ENCODE measurements around the gene SLC5A11. TPM values are rescaled to one million over a fixed set of nuclear protein-coding genes. Genes with fewer than 3 reads are reported as not detected.
A peak's percentile ranks its signal among the peaks of the same experiment; 100 is the strongest.

The SLC5A11 gene
- total RNA-seq, 1 experiment from 2014 or later: 0.47 TPM

DNA sequence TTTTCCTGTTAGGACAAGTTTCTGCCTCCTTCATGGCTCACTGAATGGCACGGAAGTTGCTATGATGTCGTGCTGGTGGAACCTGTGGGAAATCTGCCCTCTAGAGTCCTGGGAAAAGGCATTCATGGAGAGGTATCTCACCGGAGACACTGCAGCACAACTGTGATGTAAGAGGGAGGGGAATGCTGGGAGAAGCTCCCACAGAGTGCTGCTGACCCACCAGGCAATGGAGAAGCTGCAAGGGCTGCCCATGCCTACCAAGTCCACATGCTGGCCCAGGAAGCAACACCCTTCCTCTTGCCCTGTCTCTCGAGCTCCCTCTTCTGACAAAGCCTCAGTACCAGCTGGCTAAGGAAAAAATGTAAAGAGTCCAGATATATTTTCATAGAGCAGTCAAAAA, 45.2 kb upstream of the SLC5A11 start:
- no peak overlapping the region for H3K9ac ChIP-seq (ENCODE audit: low read length)
- H2AFZ ChIP-seq (ENCODE audit: low read depth, low read length, poor library complexity, severe bottlenecking): no peak overlapping the region
- ChIA-PET POLR2A (no interaction called here), CTCF (interaction anchor here (1.1 to 1.5 kb wide), 3 partner anchors 12 to 221 kb away, joined by 3 to 5 read pairs (median 3); no protein-coding TSS in a partner anchor), RAD21 (ENCODE audit: low non-redundant PET in 1 of 2, low total read pairs in 2 of 2, uncharacterized antibody in 2 of 2, unreplicated experiment in 2 of 2) (interaction anchor here in 1 of 2 experiments (0.5 kb wide), 1 partner anchor 922 kb away, joined by 3 read pairs; no protein-coding TSS in a partner anchor)
- H3K4me2 ChIP-seq (ENCODE audit: low read length): no peak overlapping the region
- H3K27ac ChIP-seq (ENCODE audit: low read depth, low read length): no peak overlapping the region
- DNase-seq (ENCODE audit: low read depth, low spot score) (no peak), ATAC-seq (peak; percentile 68)
- BruUV-seq (replicated peaks): no TSS peak
- peaks cover 49 to 68% of the 10 kb centered on the region in 2 experiments for H3K36me3 ChIP-seq (ENCODE audit: control insufficient read depth in 1 of 2, insufficient read depth in 2 of 2, low read length in 2 of 2)
- H3K79me2 ChIP-seq (ENCODE audit: insufficient read depth, low read length): no peaks in the 10 kb centered on the region
- no peaks in the 10 kb centered on the region for H3K27me3 ChIP-seq (ENCODE audit: insufficient read depth, low read length)
- no peaks in the 10 kb centered on the region for H3K9me3 ChIP-seq (ENCODE audit: control insufficient read depth in 1 of 2, insufficient read depth in 1 of 2, low read depth in 1 of 2, low read length in 2 of 2)
- no peaks in the 10 kb centered on the region for H3K4me1 ChIP-seq (ENCODE audit: control insufficient read depth in 1 of 2, insufficient read depth in 2 of 2, low read length in 2 of 2)
- intact Hi-C loops (cut with micrococcal nuclease): no loop called here
- no peaks in the 10 kb centered on the region for H4K20me1 ChIP-seq (ENCODE audit: insufficient read depth)
- no peaks in the 10 kb centered on the region for H3K9me2 ChIP-seq (ENCODE audit: insufficient read depth)
- no peak overlapping the region for H3K4me3 ChIP-seq (replicated peaks in 1 of 2; ENCODE audit: low read depth in 1 of 2, low read length in 2 of 2)
- no peak for TF ChIP-seq EZH2 (IDR thresholded peaks at IDR 0.05)
- 0 out of 2 replicates have a peak, but pooled peaks have one; percentile 19 for TF ChIP-seq RAD21 (IDR thresholded peaks at IDR 0.05; ENCODE audit: low read depth)
- TF ChIP-seq, protein P1, sequence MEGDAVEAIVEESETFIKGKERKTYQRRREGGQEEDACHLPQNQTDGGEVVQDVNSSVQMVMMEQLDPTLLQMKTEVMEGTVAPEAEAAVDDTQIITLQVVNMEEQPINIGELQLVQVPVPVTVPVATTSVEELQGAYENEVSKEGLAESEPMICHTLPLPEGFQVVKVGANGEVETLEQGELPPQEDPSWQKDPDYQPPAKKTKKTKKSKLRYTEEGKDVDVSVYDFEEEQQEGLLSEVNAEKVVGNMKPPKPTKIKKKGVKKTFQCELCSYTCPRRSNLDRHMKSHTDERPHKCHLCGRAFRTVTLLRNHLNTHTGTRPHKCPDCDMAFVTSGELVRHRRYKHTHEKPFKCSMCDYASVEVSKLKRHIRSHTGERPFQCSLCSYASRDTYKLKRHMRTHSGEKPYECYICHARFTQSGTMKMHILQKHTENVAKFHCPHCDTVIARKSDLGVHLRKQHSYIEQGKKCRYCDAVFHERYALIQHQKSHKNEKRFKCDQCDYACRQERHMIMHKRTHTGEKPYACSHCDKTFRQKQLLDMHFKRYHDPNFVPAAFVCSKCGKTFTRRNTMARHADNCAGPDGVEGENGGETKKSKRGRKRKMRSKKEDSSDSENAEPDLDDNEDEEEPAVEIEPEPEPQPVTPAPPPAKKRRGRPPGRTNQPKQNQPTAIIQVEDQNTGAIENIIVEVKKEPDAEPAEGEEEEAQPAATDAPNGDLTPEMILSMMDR (IDR thresholded peaks at IDR 0.05 in 2 of 3, conservative IDR thresholded peaks at IDR 0.05 in 1 of 3; ENCODE audit: borderline replicate concordance in 1 of 3, insufficient read depth in 1 of 3, low read depth in 2 of 3, low read length in 2 of 3): peak in 2 of 3 experiments; percentile 24 to 27; a peak in 2 of 6 replicates
- no peak for TF ChIP-seq SIN3A (IDR thresholded peaks at IDR 0.05; ENCODE audit: low read depth)
- TF ChIP-seq POLR2A (IDR thresholded peaks at IDR 0.05; ENCODE audit: borderline replicate concordance, extremely low read depth, insufficient read depth, insufficient read length): no peak
- TF ChIP-seq SRF (IDR thresholded peaks at IDR 0.05; ENCODE audit: low read depth): no peak

DNA sequence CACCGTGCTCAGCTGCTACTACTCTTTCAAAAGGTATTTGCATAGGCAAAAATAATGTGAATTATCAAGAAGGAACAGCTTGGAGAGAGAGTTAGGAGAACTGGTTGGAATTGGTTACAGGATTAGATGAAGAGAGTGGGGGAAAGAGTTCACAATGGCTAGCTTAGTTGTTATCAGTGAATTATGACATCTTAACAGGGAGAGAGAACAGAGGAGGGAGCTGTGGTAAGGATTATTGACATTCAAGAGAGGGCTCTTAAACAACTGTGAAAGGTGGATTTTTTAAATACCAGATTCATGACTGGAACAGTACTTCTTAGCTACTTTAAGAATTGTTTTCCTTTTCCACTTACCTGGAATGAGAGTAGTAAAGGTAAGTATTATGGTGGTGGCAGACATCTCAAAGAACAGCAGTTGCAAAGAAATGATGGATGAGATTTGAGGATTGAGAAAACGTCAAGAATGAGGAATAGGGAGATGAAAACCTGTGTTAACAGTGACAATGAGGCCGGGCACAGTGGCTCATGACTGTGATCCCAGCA, 43.9 kb upstream of the SLC5A11 start:
- peaks cover 54 to 71% of the 10 kb centered on the region in 2 experiments for H3K36me3 ChIP-seq (ENCODE audit: control insufficient read depth in 1 of 2, insufficient read depth in 2 of 2, low read length in 2 of 2)
- CTCF ChIA-PET: interaction anchor here (0.7 to 1.1 kb wide), 2 partner anchors 113 to 234 kb away, joined by 3 to 5 read pairs; no protein-coding TSS in a partner anchor
- ATAC-seq: no peak
- TF ChIP-seq RAD21 (IDR thresholded peaks at IDR 0.05; ENCODE audit: low read depth) (no peak), ZFX (IDR thresholded peaks at IDR 0.05) (no peak), YY1 (IDR thresholded peaks at IDR 0.05; ENCODE audit: extremely low read depth, insufficient replicate concordance, low read depth, low read length) (no peak), SP1 (IDR thresholded peaks at IDR 0.05; ENCODE audit: low read depth) (no peak)
- TF ChIP-seq, protein P1 (IDR thresholded peaks at IDR 0.05 in 2 of 3, conservative IDR thresholded peaks at IDR 0.05 in 1 of 3; ENCODE audit: borderline replicate concordance in 1 of 3, insufficient read depth in 1 of 3, low read depth in 2 of 3, low read length in 2 of 3): no peak
- TF ChIP-seq, protein P2, sequence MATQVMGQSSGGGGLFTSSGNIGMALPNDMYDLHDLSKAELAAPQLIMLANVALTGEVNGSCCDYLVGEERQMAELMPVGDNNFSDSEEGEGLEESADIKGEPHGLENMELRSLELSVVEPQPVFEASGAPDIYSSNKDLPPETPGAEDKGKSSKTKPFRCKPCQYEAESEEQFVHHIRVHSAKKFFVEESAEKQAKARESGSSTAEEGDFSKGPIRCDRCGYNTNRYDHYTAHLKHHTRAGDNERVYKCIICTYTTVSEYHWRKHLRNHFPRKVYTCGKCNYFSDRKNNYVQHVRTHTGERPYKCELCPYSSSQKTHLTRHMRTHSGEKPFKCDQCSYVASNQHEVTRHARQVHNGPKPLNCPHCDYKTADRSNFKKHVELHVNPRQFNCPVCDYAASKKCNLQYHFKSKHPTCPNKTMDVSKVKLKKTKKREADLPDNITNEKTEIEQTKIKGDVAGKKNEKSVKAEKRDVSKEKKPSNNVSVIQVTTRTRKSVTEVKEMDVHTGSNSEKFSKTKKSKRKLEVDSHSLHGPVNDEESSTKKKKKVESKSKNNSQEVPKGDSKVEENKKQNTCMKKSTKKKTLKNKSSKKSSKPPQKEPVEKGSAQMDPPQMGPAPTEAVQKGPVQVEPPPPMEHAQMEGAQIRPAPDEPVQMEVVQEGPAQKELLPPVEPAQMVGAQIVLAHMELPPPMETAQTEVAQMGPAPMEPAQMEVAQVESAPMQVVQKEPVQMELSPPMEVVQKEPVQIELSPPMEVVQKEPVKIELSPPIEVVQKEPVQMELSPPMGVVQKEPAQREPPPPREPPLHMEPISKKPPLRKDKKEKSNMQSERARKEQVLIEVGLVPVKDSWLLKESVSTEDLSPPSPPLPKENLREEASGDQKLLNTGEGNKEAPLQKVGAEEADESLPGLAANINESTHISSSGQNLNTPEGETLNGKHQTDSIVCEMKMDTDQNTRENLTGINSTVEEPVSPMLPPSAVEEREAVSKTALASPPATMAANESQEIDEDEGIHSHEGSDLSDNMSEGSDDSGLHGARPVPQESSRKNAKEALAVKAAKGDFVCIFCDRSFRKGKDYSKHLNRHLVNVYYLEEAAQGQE (IDR thresholded peaks at IDR 0.05; ENCODE audit: low read depth): no peak

More for the DNA sequence above, 43.9 kb upstream of the SLC5A11 start:
- no peaks in the 10 kb centered on the region for H3K9me3 ChIP-seq (ENCODE audit: control insufficient read depth in 1 of 2, insufficient read depth in 1 of 2, low read depth in 1 of 2, low read length in 2 of 2)
- no peak for DNase-seq (ENCODE audit: low read depth, low spot score)
- H2AFZ ChIP-seq (ENCODE audit: low read depth, low read length, poor library complexity, severe bottlenecking): no peak overlapping the region
- H3K9me2 ChIP-seq (ENCODE audit: insufficient read depth): no peaks in the 10 kb centered on the region
- POLR2A ChIA-PET: no interaction called here
- no peaks in the 10 kb centered on the region for H3K27me3 ChIP-seq (ENCODE audit: insufficient read depth, low read length)
- H3K4me3 ChIP-seq (replicated peaks in 1 of 2; ENCODE audit: low read depth in 1 of 2, low read length in 2 of 2): no peak overlapping the region
- H3K27ac ChIP-seq (ENCODE audit: low read depth, low read length): no peak overlapping the region
- intact Hi-C loops (cut with micrococcal nuclease): no loop called here
- no peaks in the 10 kb centered on the region for H4K20me1 ChIP-seq (ENCODE audit: insufficient read depth)
- no TSS peak for BruUV-seq (replicated peaks)
- no peaks in the 10 kb centered on the region for H3K79me2 ChIP-seq (ENCODE audit: insufficient read depth, low read length)
- no peak overlapping the region for H3K9ac ChIP-seq (ENCODE audit: low read length)
- no peak overlapping the region for H3K4me2 ChIP-seq (ENCODE audit: low read length)
- RAD21 ChIA-PET (ENCODE audit: low non-redundant PET in 1 of 2, low total read pairs in 2 of 2, uncharacterized antibody in 2 of 2, unreplicated experiment in 2 of 2): no interaction called here
- no peaks in the 10 kb centered on the region for H3K4me1 ChIP-seq (ENCODE audit: control insufficient read depth in 1 of 2, insufficient read depth in 2 of 2, low read length in 2 of 2)

Data from HCT116 (cell line).